HL-60 (cell line): ENCODE measurements around the gene GPR42.

Experiments used
- CTCF ChIP-seq: IDR thresholded peaks from one replicate; pipeline ENCODE4 v1.5.1; 2011; ENCODE audit warnings: low read length, control low read depth, inconsistent platforms; ENCODE audit not compliant: insufficient read depth
- GABPA ChIP-seq: IDR thresholded peaks from 2 replicates; pipeline ENCODE4 v1.6.1; 2012; ENCODE audit warnings: low read depth
- REST ChIP-seq: IDR thresholded peaks from 2 replicates; pipeline ENCODE4 v1.6.1; 2012; ENCODE audit warnings: low read depth; ENCODE audit not compliant: insufficient replicate concordance

GRCh38 chr19:35370722-35371121 is at the start of gene GPR42:
- TF ChIP-seq CTCF, result no peak
- no peak for TF ChIP-seq REST
- TF ChIP-seq GABPA, result no peak
